ENCODE measurements around the gene TTN.

DNA sequence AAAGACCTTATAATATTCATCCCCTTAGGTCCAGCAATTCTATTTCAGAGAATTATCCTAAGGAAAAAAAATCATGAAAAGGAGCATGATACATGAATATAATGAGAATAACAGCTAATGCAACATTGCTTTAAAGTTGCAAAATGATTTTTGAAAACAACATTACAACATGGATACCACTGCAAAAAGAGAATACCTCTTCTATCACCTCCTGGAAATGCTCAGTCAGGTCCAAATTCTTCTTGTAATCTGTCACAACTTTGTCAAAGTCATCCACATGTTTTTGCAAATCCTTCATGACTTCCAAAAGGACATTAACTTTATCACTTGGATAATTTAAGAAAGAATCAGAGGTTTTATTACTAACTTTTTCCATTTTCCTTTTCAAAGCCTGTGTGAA, 47.9 kb upstream of the TTN start:
- TF ChIP-seq, protein P1, sequence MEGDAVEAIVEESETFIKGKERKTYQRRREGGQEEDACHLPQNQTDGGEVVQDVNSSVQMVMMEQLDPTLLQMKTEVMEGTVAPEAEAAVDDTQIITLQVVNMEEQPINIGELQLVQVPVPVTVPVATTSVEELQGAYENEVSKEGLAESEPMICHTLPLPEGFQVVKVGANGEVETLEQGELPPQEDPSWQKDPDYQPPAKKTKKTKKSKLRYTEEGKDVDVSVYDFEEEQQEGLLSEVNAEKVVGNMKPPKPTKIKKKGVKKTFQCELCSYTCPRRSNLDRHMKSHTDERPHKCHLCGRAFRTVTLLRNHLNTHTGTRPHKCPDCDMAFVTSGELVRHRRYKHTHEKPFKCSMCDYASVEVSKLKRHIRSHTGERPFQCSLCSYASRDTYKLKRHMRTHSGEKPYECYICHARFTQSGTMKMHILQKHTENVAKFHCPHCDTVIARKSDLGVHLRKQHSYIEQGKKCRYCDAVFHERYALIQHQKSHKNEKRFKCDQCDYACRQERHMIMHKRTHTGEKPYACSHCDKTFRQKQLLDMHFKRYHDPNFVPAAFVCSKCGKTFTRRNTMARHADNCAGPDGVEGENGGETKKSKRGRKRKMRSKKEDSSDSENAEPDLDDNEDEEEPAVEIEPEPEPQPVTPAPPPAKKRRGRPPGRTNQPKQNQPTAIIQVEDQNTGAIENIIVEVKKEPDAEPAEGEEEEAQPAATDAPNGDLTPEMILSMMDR (IDR thresholded peaks at IDR 0.05): no peak
- TF ChIP-seq, protein P2, sequence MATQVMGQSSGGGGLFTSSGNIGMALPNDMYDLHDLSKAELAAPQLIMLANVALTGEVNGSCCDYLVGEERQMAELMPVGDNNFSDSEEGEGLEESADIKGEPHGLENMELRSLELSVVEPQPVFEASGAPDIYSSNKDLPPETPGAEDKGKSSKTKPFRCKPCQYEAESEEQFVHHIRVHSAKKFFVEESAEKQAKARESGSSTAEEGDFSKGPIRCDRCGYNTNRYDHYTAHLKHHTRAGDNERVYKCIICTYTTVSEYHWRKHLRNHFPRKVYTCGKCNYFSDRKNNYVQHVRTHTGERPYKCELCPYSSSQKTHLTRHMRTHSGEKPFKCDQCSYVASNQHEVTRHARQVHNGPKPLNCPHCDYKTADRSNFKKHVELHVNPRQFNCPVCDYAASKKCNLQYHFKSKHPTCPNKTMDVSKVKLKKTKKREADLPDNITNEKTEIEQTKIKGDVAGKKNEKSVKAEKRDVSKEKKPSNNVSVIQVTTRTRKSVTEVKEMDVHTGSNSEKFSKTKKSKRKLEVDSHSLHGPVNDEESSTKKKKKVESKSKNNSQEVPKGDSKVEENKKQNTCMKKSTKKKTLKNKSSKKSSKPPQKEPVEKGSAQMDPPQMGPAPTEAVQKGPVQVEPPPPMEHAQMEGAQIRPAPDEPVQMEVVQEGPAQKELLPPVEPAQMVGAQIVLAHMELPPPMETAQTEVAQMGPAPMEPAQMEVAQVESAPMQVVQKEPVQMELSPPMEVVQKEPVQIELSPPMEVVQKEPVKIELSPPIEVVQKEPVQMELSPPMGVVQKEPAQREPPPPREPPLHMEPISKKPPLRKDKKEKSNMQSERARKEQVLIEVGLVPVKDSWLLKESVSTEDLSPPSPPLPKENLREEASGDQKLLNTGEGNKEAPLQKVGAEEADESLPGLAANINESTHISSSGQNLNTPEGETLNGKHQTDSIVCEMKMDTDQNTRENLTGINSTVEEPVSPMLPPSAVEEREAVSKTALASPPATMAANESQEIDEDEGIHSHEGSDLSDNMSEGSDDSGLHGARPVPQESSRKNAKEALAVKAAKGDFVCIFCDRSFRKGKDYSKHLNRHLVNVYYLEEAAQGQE (IDR thresholded peaks at IDR 0.05; ENCODE audit: insufficient read depth in 1 of 2, low read depth in 2 of 2, low read length in 1 of 2): no peak

Measured in Panc1 (cell line).